HG02763 (cell line): ENCODE data around the gene KIF16B.
"Not testable (repeated sequence)": the region's sequence is repeated elsewhere in the genome, so short reads cannot be mapped to it uniquely, and the experiment has no call there.

Experiments used
- ATAC-seq: cut with Tn5 transposase; IDR thresholded peaks from one replicate; pipeline ENCODE4 v1.9.1; 2021; ENCODE audit warnings: mild to moderate bottlenecking, moderate library complexity; ENCODE audit not compliant: unreplicated experiment

The KIF16B gene

GRCh38 chr20:16228722-16229121, 344.5 kb downstream of the KIF16B start:
- no peak for ATAC-seq

DNA sequence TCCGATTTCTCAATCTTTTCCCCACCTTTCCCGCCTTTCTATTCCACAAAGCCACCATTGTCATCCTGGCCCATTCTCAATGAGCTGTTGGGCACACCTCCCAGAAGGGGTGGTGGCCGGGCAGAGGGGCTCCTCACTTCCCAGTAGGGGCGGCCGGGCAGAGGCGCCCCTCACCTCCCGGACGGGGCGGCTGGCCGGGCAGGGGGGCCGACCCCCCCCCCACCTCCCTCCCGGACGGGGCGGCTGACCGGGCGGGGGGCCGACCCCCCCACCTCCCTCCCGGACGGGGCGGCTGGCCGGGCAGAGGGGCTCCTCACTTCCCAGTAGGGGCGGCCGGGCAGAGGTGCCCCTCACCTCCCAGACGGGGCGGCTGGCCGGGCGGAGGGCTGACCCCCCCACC, 346.3 kb downstream of the KIF16B start:
- not testable (repeated sequence) for ATAC-seq

DNA sequence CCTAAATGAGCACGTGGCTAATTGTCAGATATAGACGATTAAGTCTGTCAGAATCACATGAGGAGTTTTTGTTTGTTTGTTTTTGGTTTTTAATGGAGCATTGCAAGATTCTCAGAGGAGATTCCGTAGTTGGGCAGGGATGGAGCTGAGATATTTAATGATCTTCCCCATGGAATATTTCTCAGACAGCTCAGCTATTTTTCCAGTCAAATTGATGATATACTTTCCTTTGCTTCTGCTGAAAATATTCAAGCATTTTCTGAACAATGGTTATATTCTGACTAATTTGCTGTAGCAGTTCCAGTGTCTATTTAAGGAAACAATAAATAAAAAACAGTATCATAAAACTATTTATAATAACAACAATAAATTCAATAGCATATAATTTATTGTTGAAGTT, 348.4 kb downstream of the KIF16B start:
- no peak for ATAC-seq

DNA sequence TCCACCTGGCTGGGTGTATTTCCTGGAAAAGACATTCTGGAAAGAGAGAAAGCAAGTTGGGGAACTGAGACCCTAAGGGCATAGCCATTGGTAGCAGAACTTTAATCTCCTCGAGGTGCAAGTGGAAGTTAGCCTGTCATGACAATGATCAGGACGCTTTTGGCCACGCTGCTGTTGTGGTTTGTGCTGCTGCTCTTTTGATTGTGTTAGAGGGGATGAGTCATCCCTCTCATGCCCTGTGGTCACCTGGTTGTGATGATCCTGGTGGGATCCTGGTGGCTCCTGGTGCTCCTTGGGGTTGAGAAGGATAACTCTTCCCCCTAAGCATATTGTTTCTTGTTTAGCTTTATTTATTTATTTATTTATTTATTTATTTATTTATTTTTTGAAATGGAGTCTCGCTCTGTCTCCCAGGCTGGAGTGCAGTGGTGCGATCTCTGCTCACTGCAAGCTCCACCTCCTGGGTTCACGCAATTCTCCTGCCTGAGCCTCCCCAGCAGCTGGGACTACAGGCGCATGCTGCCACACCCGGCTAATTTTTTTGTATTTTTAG, 350.3 kb downstream of the KIF16B start:
- ATAC-seq = no peak
